ENCODE measurements around the gene ZNF763.

DNA sequence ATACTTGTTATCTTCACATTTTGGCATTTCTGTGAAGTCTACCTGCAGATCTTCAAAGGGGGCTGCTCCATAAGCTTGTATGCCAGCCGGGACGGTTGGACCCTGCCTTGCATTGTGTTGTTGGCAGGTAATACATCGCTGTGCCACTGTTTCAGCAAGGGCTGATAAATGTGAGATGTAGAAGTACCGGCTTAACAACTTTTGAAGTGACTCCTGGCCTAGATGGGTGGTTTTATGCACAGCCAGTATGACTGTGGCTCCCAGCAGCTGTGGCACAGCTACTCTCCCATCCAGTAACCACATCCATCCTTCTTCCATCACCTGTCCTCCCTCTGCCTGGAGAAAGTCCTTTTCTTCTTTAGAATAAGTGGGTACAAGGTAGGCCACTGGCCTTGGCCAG, 20.2 kb upstream of the ZNF763 start:
- TF ChIP-seq CTCF (IDR thresholded peaks at IDR 0.05): no peak
- no peak for TF ChIP-seq ZFX (IDR thresholded peaks at IDR 0.05; ENCODE audit: borderline replicate concordance)
